Measurements from ENCODE around the gene IHH.

- TF ChIP-seq CTCF (IDR thresholded peaks at IDR 0.05), result no peak
- TF ChIP-seq EZH2 (IDR thresholded peaks at IDR 0.05; ENCODE audit: borderline replicate concordance, insufficient read depth, low read depth, low read length, poor library complexity, severe bottlenecking), result no peak
Observed at GRCh38 chr2:219021591-219021990, 39.1 kb downstream of the IHH start.

Data from B cell (primary cell).